Motor neuron (in vitro differentiated cells): ENCODE results near the gene KIRREL3. TPM values are rescaled to one million over a fixed set of nuclear protein-coding genes. Genes with fewer than 3 reads are reported as not detected.

ENCODE experiments used
- ATAC-seq, 8 experiments: fragments of 200-7000 bp; cut with Tn5 transposase; replicated peaks in 6 of 8; 2 replicates each; pipeline ENCODE4 v1.8.0; 2021; ENCODE audit warnings: mild to moderate bottlenecking in 8 of 8, moderate library complexity in 8 of 8
- H3K27ac ChIP-seq, 2 donors: fragments of 250-450 bp; sonication (Bioruptor Pico); 2 replicates each; pipeline ENCODE4 v1.9.0; 2021; ENCODE audit warnings: antibody characterized with exemption in 2 of 2, mild to moderate bottlenecking in 2 of 2, moderate library complexity in 1 of 2
- H3K4me1 ChIP-seq, 2 donors: fragments of 250-450 bp; sonication (Bioruptor Pico); replicated peaks in 1 of 2; 2 replicates each; pipeline ENCODE4 v1.6.1; 2021; ENCODE audit warnings: antibody characterized with exemption in 2 of 2, mild to moderate bottlenecking in 2 of 2, moderate library complexity in 1 of 2
- H3K4me3 ChIP-seq, 5 donors: fragments of 250-450 bp; sonication (Bioruptor Pico); 2 replicates each; pipeline ENCODE4 v1.9.0; 2021; ENCODE audit warnings: antibody characterized with exemption in 5 of 5, mild to moderate bottlenecking in 5 of 5, moderate library complexity in 4 of 5
- WGBS, 10 experiments: fragments of 450-650 bp; shearing (Covaris generic); methylation state at CpG; one replicate each; pipeline ENCODE4 v1.0.0; 2022; 5-methylcytosine and 5-hydroxymethylcytosine counted together
- in situ Hi-C, 9 experiments: fragments of 400-800 bp; cut with MboI; loops; one replicate each; pipeline ENCODE4 v1.15.0; 2021; ENCODE audit warnings: low sequenced_read_pairs in 9 of 9, low pct_unique_long_range_greater_than_20kb in 2 of 9; ENCODE audit not compliant: unreplicated experiment in 9 of 9
- total RNA-seq, 8 experiments: library from RNA; unstranded; fragments of 300-600 nt; gene quantifications; 2 replicates each; pipeline versions ENCODE4 v1.2.3 to v1.2.4, GENCODE V29; 2022

Gene KIRREL3
- total RNA-seq, 8 experiments from 2014 or later, result 3.2 to 53.1 (median 4.8) TPM

DNA sequence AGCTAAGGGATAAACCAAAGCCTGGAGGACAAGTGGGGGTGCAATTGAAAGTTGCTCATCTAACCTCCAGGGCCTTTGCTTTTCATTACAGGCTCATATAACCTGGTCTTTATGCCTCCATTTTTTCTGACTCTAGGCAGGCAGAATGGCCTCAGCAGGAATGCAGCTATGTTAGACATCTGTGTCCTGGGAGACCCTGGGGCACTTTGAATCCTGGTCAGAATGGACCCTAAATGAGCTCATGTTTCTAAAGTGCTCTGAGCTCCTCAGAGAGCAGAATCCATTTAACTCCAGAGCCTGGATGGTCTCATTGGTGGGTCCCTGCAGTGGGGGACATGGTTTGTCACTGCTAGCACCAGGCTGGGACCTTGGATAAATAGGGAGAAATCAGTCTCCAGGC is 177.3 kb downstream of the KIRREL3 start:
- Histone ChIP-seq H3K4me3 (no peak overlapping the region), H3K4me1 (peaks cover 4 to 9% of the 10 kb centered on the region in 2 donors), H3K27ac (no peak overlapping the region)
- no peak for ATAC-seq
- in situ Hi-C loops, result no loop called here

DNA sequence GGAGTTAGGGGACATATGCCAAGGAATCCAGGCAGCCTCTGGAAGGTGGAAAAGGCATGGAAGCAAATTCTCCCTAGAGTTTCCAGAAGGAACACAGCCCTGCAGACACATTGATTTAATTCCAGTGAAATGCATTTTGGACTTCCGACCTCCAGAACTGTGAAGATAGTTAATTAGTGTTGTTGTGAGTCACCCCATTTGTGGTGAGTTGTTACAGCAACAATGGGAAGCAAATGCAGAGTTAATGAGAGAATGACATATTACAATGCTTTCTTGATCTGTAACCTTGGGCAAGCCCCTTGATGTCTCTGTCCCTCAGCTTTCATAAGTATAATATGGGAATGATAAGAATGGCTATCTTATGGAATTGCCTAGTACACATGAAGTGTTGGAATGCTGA is 178.7 kb downstream of the KIRREL3 start:
- WGBS, 10 experiments, result 20 to 100% methylated on average over 1 of the region's 1 CpG; no CpG with 5 or more reads in 8 of the 10 experiments
- peaks cover 4 to 9% of the 10 kb centered on the region in 2 donors for H3K4me1 ChIP-seq
- no peak overlapping the region for H3K4me3 ChIP-seq
- H3K27ac ChIP-seq, result no peak overlapping the region
- in situ Hi-C loops, result no loop called here
- no peak for ATAC-seq

DNA sequence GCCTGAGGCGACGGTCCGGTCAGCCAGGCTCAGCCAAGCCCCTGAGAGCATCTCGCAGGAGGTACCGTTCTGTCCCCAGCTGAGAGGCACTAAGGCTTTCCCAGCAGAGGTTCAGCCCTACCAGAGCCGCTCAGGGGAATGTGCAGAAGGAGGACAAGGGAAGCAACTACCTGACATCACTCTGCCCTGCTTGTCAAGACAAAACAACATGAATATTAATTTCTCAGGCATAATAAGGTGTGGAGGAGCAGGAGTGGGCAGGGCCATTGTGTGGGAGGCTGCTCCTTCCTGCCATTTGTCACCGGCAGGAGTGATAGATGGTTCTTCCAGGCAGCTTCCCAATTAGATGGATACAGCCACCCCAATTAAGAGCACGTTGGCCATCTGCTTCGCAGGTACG is 181.4 kb downstream of the KIRREL3 start:
- Histone ChIP-seq H3K4me3 (no peak overlapping the region), H3K27ac (no peak overlapping the region), H3K4me1 (peaks cover 4 to 9% of the 10 kb centered on the region in 2 donors)
- in situ Hi-C loops, result no loop called here
- ATAC-seq, result peak in 5 of 8 experiments; percentile 64 to 87 (median 77)
- 52 to 100% (median 82%) methylated on average over 1 to 5 of the region's 10 CpGs; no CpG with 5 or more reads in 5 of the 10 experiments for WGBS, 10 experiments

DNA sequence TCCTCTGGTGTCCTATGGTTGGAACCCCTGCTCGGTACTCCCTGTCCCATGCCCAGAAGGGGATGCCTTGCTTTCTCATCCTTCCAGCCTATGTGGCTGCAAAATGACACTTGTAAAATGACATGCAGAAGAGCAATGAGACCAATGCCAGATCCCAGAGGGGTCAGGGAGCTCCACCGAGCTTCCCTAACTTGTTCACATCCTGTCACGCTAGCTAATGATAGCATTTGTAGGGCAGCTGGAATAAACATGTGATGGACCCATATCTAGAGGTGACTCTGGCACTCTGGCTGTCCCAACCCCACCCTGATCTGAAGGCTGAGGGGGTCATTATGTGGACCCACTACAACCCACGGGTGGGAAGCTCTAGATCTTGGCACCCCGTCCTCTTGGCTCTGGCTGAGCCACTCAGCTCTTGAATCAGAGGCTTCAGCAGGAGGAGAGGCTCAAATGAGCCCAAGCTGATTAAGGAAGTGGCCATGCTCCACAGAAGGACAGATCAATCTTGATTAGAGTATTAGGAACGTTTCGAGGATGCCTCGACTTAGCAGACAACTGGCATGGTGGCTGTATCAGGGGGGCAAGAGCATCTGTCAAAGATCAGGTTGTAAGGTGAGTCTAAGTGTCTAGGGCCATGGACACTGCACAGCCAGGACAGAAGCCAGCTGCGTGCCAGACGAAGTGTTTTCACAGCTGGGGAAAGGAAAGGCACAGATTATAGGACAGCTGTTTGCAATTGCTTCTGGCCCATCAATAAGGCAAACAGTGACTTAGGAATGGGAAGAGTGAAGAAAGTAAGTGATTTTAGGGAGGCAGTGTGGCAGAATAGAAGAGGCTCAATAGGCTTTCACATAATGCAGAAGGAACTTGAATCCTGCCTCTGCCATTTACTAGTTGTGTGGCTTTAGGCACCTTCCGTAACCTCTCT is 182.8 kb downstream of the KIRREL3 start:
- peaks cover 4 to 9% of the 10 kb centered on the region in 2 donors for H3K4me1 ChIP-seq
- WGBS, 10 experiments, result 0 to 87% (median 68%) methylated on average over 1 to 4 of the region's 11 CpGs; no CpG with 5 or more reads in 3 of the 10 experiments
- no peak overlapping the region for H3K27ac ChIP-seq
- no peak for ATAC-seq
- no peak overlapping the region for H3K4me3 ChIP-seq
- in situ Hi-C loops, result no loop called here

DNA sequence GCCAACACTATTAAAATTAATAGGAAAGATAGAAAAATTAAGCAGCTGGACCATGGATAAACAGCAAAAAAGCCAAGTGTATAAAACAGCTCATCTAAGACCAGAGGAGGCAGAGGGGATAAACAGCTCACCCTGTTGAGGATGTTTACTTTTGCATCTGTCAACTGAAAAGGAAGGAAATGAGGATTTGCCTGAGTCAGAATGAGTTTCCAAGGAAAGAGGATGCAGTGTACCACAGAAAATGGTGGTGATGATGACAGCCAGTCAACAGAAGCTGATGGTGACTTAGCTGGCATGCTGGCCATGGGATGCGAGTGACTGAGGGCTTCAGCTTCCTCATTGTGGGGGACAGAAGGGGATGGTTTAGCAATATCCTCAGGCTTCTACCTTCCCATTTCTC is 183.5 kb downstream of the KIRREL3 start:
- Histone ChIP-seq H3K4me1 (peaks cover 4 to 10% of the 10 kb centered on the region in 2 donors), H3K4me3 (no peak overlapping the region), H3K27ac (no peak overlapping the region)
- no peak for ATAC-seq
- in situ Hi-C loops, result no loop called here
- WGBS, 10 experiments, result 0 to 100% (median 43%) methylated on average over 1 of the region's 1 CpG; no CpG with 5 or more reads in 6 of the 10 experiments

DNA sequence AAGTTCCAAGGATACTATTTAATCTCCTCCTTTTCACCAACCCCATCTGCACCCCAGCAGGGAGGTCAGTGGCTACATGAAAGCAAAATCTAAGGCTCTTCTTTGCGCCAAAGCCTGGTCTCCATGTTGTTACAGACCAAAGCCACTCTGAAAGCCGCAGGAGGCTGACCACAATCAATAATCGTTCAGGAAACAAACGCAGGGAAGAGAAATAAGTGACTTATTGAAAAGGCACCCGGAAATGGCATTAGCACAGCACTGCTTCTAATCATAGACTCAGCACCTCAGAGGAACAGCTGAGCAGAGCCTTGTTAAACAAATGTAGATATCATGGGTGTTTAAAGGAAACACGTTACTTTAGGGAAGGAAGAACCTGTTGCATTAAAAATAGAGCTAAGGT is 183.9 kb downstream of the KIRREL3 start:
- WGBS, 10 experiments, result 17 to 67% (median 25%) methylated on average over 1 to 6 of the region's 6 CpGs

DNA sequence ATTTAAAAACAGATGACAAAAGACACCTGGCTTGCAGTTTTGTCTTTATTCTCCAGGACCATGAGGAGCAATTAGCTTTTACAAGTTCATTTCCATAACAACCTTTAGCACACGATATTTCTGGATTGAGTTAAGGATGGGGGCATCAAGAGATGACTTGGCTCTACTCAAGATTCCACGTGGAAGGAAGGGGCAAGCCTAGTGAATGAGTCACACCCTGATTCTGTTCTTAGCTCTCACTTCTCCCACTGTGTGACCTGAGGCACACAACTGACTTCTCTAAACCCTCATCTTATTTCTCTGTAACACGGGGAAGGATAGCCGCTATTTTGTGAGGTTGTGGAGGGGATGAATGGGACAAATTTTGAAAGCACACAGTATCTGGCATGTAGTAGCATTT is 185.5 kb downstream of the KIRREL3 start:
- in situ Hi-C loops, result no loop called here
- Histone ChIP-seq H3K4me1 (peaks cover 6 to 21% of the 10 kb centered on the region in 2 donors), H3K4me3 (no peak overlapping the region), H3K27ac (no peak overlapping the region)
- 5 to 91% (median 72%) methylated on average over 1 to 4 of the region's 4 CpGs; no CpG with 5 or more reads in 1 of the 10 experiments for WGBS, 10 experiments
- ATAC-seq, result no peak

More for the DNA sequence above, 183.9 kb downstream of the KIRREL3 start:
- in situ Hi-C loops, result no loop called here
- H3K4me1 ChIP-seq, result peaks cover 4 to 14% of the 10 kb centered on the region in 2 donors
- ATAC-seq, result no peak
- H3K27ac ChIP-seq, result no peak overlapping the region
- no peak overlapping the region for H3K4me3 ChIP-seq

DNA sequence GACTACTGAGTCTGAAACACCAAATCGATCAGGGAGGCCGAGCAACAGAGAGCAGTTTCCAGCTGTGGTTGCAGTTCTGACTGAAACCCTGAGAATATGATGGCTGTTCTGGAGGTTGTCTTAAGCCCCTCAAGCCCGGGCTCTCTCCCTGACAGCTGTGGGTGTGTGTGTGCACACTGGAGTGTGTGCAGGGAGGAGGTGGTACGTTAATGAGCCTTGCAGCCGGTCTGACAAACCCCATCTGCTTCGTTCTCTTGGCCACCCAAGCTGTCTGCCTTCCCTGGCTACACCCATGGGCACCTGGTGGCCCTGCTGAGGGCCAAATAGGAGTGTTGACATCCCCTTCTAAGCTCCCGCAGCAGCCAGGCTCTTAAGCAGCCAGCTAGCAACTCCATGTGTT is 189.8 kb downstream of the KIRREL3 start:
- no peak overlapping the region for H3K27ac ChIP-seq
- 50 to 100% (median 83%) methylated on average over 1 to 5 of the region's 7 CpGs; no CpG with 5 or more reads in 2 of the 10 experiments for WGBS, 10 experiments
- peaks cover 21 to 40% of the 10 kb centered on the region in 2 donors for H3K4me1 ChIP-seq
- no peak overlapping the region for H3K4me3 ChIP-seq
- ATAC-seq, result no peak
- in situ Hi-C loops, result no loop called here

DNA sequence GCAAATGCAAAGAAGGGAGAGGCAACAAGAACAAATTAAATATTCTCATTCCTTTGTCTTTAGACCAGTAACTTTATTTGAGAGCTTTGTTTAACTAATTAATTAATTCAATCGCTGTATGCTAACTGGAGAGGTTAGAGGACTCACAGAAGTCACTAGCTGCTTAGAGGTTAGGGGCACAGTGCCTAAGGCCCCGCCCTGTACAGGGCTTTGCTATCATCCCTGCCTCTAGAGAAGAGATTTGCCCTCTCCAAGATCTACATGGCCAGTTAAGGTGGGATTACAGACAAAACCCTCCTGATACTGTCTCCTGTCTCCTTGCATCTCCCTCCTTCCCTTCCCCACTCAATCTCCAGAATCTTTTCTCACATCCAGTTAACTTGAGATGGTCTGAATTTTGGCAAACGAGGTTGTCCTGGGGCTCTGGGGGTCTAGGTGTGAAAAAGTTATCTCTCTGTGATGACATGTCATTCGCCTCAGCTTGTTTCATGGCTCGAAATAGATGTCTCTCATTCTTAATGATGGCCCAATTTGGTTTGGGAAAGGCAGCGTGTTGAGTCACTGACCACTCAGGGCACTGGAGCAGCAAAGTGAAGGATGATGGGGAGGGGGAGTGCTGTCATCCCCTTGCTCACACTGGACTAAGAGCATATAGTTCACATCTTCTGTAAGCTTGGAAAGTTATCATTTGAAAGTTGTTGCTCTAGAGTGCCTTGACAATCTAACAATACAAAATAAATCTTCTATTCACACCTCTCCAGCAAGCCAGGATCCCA is 190.9 kb downstream of the KIRREL3 start:
- ATAC-seq, result peak in 2 of 8 experiments; percentile 47 to 59
- WGBS, 10 experiments, result 29 to 97% (median 87%) methylated on average over 2 to 6 of the region's 6 CpGs; no CpG with 5 or more reads in 1 of the 10 experiments
- H3K27ac ChIP-seq, result no peak overlapping the region
- peaks cover 21 to 45% of the 10 kb centered on the region in 2 donors for H3K4me1 ChIP-seq
- H3K4me3 ChIP-seq, result no peak overlapping the region
- in situ Hi-C loops, result no loop called here

DNA sequence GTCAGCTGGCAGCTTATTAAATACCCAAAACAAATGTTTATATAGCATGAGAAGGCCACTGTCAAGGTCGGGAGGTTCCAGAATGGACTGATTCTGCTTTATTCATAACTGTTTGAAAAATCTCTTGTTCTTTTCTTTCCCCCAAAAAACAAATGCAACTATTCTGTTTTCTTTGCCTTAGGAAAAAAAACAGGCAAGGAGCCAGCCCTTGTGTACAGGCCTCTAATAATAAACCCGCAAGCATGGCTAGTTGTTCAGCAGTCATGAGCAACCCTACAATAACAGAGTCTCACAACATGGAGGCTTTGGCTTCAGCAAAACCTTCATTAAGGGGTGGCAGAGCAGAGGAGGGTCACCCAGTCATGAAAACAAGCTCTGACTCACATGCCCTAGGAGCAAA is 191.7 kb downstream of the KIRREL3 start:
- 40 to 100% (median 93%) methylated on average over 1 to 2 of the region's 2 CpGs; no CpG with 5 or more reads in 1 of the 10 experiments for WGBS, 10 experiments
- in situ Hi-C loops, result no loop called here
- Histone ChIP-seq H3K4me1 (peaks cover 21 to 46% of the 10 kb centered on the region in 2 donors), H3K4me3 (no peak overlapping the region), H3K27ac (no peak overlapping the region)
- ATAC-seq, result peak in 2 of 8 experiments; percentile 24 to 36

DNA sequence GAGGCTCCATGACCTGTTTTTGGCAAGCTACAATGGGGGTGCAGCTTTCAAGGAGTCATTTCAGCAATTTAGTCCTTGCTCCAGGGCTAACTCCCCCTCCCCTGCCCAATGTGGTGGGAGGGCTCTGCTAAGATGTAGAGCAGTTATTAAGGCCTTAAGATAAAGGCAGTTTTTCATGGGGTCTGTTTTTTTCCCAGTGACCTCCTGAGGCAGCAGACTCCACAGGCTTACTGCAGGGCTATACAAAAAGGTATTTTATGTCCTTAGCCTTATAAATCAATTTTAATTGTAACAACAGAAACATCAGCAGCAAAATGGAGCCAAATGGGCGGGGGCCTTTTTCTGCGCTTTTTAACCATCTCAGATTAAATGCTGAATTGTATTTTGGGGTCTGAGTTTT is 192.3 kb downstream of the KIRREL3 start:
- WGBS, 10 experiments, result 25 to 100% (median 53%) methylated on average over 1 to 2 of the region's 2 CpGs; no CpG with 5 or more reads in 2 of the 10 experiments
- Histone ChIP-seq H3K4me3 (no peak overlapping the region), H3K4me1 (peaks cover 21 to 51% of the 10 kb centered on the region in 2 donors), H3K27ac (no peak overlapping the region)
- in situ Hi-C loops, result no loop called here
- peak in 1 of 8 experiments; percentile 75 for ATAC-seq

DNA sequence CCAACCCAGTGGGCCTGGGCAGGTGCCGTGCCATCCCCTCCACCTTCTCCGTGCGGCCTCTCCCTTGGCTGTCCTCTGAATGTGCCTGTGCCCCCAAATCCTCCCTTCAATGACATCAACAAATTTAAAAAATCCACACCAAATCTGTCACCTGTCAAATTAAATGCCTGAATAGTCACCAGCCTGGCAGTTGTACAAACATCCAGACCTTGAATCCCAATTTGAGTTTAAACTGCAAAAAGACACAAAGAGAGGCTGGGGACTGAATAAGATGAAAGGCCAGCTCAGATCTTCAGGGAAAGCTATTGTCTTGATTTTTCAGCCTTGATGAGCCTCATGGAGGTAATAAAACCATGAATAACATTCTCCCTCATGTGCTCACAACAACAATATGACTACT is 194.7 kb downstream of the KIRREL3 start:
- no peak overlapping the region for H3K27ac ChIP-seq
- H3K4me3 ChIP-seq, result no peak overlapping the region
- in situ Hi-C loops, result no loop called here
- peak in 1 of 8 experiments; percentile 9 for ATAC-seq
- WGBS, 10 experiments, result 60 to 95% (median 79%) methylated on average over 1 to 3 of the region's 3 CpGs; no CpG with 5 or more reads in 6 of the 10 experiments
- peaks cover 21 to 54% of the 10 kb centered on the region in 2 donors for H3K4me1 ChIP-seq

DNA sequence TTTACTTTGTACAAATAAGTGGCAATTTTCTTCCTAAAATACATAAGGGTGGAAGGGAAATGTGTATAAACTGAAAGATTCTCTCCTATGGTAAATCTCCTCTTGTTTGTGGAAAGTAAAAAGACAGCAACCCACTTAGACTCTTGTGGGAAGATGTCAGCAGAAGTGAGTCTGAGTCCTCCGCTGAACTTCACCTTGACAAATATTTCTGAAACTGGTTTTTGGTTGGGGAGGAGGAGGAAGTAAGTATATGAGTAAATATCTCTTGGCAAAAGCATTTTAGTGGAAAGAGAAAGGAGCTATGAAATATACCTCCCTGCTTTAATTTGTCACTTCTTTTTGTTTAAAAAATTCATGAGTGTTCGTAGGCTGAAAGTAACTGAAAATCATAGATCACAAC is 196.2 kb downstream of the KIRREL3 start:
- Histone ChIP-seq H3K4me1 (peaks cover 20 to 58% of the 10 kb centered on the region in 2 donors), H3K4me3 (no peak overlapping the region), H3K27ac (no peak overlapping the region)
- no peak for ATAC-seq
- in situ Hi-C loops, result no loop called here
- 75 to 95% (median 86%) methylated on average over 1 to 2 of the region's 2 CpGs; no CpG with 5 or more reads in 3 of the 10 experiments for WGBS, 10 experiments
